ENCODE measurements around the gene ADGRV1. TPM values are rescaled to one million over a fixed set of nuclear protein-coding genes. Genes with fewer than 3 reads are reported as not detected.
A peak's percentile ranks its signal among the peaks of the same experiment; 100 is the strongest.
"Not testable (repeated sequence)": the region's sequence is repeated elsewhere in the genome, so short reads cannot be mapped to it uniquely, and the experiment has no call there.

ADGRV1 gene
- total RNA-seq, 4 donors from 2014 or later, result 2.5 to 7.5 (median 4.5) TPM

DNA sequence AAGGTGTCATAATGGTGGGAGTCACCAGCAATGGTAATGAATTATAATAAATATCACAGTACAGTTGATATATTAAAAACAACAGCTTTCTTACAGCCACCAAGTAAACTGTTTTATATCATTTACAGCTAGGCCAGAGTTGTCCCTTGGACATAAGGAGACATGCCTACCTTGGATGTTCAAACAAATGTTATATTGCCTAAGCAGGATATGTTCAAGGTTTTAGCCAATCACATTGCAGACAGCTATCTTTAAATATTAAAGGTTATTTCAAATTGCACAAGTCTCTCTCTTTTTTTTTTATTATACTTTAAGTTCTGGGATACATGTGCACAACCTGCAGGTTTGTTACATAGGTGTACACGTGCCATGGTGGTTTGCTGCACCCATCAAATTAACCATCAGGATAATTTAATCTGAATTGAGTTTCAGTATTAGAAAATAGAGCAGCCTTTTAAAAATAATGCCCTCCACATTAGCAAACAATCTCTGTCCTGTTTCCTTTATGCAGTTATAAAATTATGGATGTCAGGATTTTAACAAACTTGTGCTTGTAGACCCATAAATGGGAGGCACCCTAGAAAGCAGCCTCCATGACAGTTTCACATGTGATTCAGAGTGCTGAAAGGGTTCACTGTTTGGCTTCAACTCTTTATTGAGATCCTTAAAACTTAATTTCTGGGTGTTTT, 483.8 kb downstream of the ADGRV1 start:
- 88% methylated on average over 1 of the region's 1 CpG for WGBS
- Histone ChIP-seq H3K4me3 (no peak overlapping the region), H3K36me3 (no peaks in the 10 kb centered on the region), H3K27me3 (no peaks in the 10 kb centered on the region), H3K27ac (no peak overlapping the region), H3K4me1 (peaks cover 7% of the 10 kb centered on the region), H3K9me3 (no peaks in the 10 kb centered on the region)
- no peak for DNase-seq (ENCODE audit: low spot score in 2 of 2)
- TF ChIP-seq, protein P1, sequence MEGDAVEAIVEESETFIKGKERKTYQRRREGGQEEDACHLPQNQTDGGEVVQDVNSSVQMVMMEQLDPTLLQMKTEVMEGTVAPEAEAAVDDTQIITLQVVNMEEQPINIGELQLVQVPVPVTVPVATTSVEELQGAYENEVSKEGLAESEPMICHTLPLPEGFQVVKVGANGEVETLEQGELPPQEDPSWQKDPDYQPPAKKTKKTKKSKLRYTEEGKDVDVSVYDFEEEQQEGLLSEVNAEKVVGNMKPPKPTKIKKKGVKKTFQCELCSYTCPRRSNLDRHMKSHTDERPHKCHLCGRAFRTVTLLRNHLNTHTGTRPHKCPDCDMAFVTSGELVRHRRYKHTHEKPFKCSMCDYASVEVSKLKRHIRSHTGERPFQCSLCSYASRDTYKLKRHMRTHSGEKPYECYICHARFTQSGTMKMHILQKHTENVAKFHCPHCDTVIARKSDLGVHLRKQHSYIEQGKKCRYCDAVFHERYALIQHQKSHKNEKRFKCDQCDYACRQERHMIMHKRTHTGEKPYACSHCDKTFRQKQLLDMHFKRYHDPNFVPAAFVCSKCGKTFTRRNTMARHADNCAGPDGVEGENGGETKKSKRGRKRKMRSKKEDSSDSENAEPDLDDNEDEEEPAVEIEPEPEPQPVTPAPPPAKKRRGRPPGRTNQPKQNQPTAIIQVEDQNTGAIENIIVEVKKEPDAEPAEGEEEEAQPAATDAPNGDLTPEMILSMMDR (IDR thresholded peaks at IDR 0.05), result no peak
- TF ChIP-seq POLR2AphosphoS5 (IDR thresholded peaks at IDR 0.05) (no peak), EP300 (IDR thresholded peaks at IDR 0.05) (no peak), POLR2A (IDR thresholded peaks at IDR 0.05) (no peak)

DNA sequence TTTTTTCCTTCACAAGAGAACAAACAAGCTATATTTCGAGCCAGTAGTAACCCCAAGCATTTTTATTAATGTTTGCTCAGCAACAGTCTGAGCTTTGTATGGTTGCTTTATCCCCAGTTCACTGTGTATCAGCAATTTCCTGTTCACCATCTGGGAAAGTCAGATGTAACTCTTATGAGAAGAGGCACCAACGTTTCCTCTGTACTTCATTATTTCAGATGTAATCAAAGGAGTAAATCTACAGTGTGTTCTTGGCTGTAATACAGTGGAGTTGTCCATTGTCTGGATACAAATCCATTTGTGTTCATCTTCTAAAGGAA, 484.3 kb downstream of the ADGRV1 start:
- TF ChIP-seq EP300 (IDR thresholded peaks at IDR 0.05) (no peak), POLR2A (IDR thresholded peaks at IDR 0.05) (no peak), POLR2AphosphoS5 (IDR thresholded peaks at IDR 0.05) (no peak)
- TF ChIP-seq, protein P1 (IDR thresholded peaks at IDR 0.05), result no peak
- H3K27ac ChIP-seq, result peak overlapping the region; percentile 38
- 41% methylated on average over 2 of the region's 2 CpGs for WGBS
- H3K27me3 ChIP-seq, result no peaks in the 10 kb centered on the region
- H3K36me3 ChIP-seq, result no peaks in the 10 kb centered on the region
- peaks cover 9% of the 10 kb centered on the region for H3K4me1 ChIP-seq
- DNase-seq (ENCODE audit: low spot score in 2 of 2), result no peak
- no peak overlapping the region for H3K4me3 ChIP-seq
- H3K9me3 ChIP-seq, result no peaks in the 10 kb centered on the region

DNA sequence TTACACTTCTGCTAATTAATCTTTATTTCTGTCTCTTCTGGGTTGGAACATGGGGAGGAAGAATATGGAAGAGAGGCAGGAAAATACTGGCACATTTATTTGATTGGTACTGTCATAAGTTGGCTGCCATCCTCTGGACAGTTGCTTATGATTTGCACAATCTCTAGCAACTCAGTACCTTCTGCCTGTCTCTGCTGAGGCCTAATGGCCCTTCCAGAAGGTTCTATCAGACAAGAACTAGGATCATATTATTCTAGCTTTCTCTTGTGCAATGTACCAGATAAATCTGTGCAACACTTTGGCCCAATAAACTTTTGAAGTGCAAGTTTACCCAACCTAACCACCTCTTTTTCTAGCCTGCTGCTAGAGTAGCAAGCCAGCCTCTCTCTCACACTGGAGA, 489.5 kb downstream of the ADGRV1 start:
- Histone ChIP-seq H3K27ac (no peak overlapping the region), H3K4me3 (no peak overlapping the region), H3K9me3 (no peaks in the 10 kb centered on the region), H3K27me3 (no peaks in the 10 kb centered on the region), H3K4me1 (peaks cover 16% of the 10 kb centered on the region), H3K36me3 (no peaks in the 10 kb centered on the region)
- DNase-seq (ENCODE audit: low spot score in 2 of 2), result no peak
- TF ChIP-seq, protein P1 (IDR thresholded peaks at IDR 0.05), result no peak
- peak in 1 of 3 donors; percentile 13 for TF ChIP-seq POLR2AphosphoS5 (IDR thresholded peaks at IDR 0.05)

DNA sequence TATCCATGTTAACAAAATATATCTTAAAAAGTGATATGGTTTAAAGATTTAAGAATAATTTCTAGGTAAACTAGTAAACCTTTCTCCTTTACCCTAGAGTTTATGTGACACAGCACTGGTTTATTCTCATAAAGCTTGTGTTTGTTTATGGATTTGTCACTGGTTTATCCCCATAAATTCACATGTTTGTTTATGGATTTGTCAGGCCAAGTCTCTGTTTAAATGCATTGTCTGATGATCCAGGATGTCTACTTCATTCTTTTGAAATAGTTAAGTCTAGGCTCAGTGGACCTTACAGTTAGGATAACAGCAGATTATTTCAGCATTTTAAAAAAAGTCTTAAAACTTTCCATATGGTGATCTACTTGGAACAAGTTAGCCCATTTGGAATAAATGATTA, 490.5 kb downstream of the ADGRV1 start:
- H3K9me3 ChIP-seq, result no peaks in the 10 kb centered on the region
- H3K36me3 ChIP-seq, result no peaks in the 10 kb centered on the region
- no peak overlapping the region for H3K27ac ChIP-seq
- DNase-seq (ENCODE audit: low spot score in 2 of 2), result no peak
- no peaks in the 10 kb centered on the region for H3K27me3 ChIP-seq
- no peak for TF ChIP-seq POLR2A (IDR thresholded peaks at IDR 0.05)
- no peak for TF ChIP-seq EP300 (IDR thresholded peaks at IDR 0.05)
- TF ChIP-seq POLR2AphosphoS5 (IDR thresholded peaks at IDR 0.05), result no peak
- TF ChIP-seq, protein P1 (IDR thresholded peaks at IDR 0.05), result no peak
- H3K4me3 ChIP-seq, result no peak overlapping the region
- H3K4me1 ChIP-seq, result peaks cover 16% of the 10 kb centered on the region

DNA sequence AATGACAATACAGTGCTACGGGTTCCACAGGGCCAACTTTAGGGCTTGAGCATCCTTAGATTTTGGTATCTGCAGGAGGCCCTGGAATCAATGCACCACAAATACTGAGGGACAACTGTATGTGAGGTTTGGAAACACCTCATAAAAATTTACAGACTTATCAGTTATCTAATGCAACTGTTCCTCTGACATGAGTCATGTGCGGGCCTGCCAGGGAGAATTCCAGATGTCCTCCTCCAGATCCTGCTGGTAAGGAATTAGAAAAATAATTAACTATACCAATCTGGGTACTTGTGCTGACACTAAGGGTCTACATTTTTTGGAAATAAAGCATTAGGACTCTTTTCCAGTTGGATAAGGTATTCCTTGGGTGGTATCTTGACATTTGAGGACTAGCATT, 491.2 kb downstream of the ADGRV1 start:
- TF ChIP-seq EP300 (IDR thresholded peaks at IDR 0.05), result no peak
- no peak for TF ChIP-seq POLR2AphosphoS5 (IDR thresholded peaks at IDR 0.05)
- TF ChIP-seq, protein P1 (IDR thresholded peaks at IDR 0.05), result no peak
- no peak for TF ChIP-seq POLR2A (IDR thresholded peaks at IDR 0.05)
- 55% methylated on average over 2 of the region's 2 CpGs for WGBS
- DNase-seq (ENCODE audit: low spot score in 2 of 2), result no peak
- no peaks in the 10 kb centered on the region for H3K36me3 ChIP-seq
- H3K9me3 ChIP-seq, result no peaks in the 10 kb centered on the region
- H3K27me3 ChIP-seq, result no peaks in the 10 kb centered on the region
- H3K4me3 ChIP-seq, result no peak overlapping the region
- no peak overlapping the region for H3K27ac ChIP-seq
- peaks cover 16% of the 10 kb centered on the region for H3K4me1 ChIP-seq

DNA sequence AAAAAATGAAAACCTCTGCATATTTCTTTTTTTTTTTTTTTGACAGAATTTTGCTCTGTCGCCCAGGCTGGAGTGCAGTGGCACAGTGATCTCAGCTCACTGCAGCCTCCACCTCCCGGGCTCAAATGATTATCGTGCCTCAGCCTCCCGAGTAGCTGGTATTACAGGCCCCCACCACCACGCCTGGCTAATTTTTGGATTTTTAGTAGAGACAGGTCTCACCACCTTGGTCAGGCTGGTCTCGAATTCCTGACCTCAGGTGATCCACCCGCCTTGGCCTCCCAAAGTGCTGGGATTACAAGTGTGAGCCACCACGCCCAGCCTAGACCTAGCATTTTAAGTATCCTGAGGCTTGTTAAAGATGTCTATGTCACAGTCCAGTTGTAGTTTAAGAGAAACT, 493.8 kb downstream of the ADGRV1 start:
- not testable (repeated sequence) for H3K4me3 ChIP-seq; H3K36me3 ChIP-seq; DNase-seq (ENCODE audit: low spot score in 2 of 2); H3K27me3 ChIP-seq; H3K9me3 ChIP-seq
- Histone ChIP-seq H3K4me1 (peaks cover 16% of the 10 kb centered on the region), H3K27ac (peak overlapping the region; percentile 24)
- 94% methylated on average over 8 of the region's 8 CpGs for WGBS
